ENCODE measurements around the gene SUSD3.

- TF ChIP-seq POLR2AphosphoS5 (IDR thresholded peaks at IDR 0.05; ENCODE audit: low read depth, low read length) (no peak), TAF1 (IDR thresholded peaks at IDR 0.05; ENCODE audit: low read depth, low read length) (no peak)
Measured at GRCh38 chr9:93095205-93096130, 37.0 kb downstream of the SUSD3 start.

Measured in GM12891 (cell line).